Activated T-helper 1 cell treated with anti-CD3 and anti-CD28 coated beads, Interleukin-12 subunit alpha, Interleukin-12 subunit beta, Interleukin-2, Interleukin-4 antibody, amounts not matched to agents 30 ng/mL and 10 ng/mL and 1 ng/mL, durations not matched to agents 14 hours and 24 hours and 36 hours (primary cell): ENCODE results near the gene NPM1. TPM values are rescaled to one million over a fixed set of nuclear protein-coding genes. Genes with fewer than 3 reads are reported as not detected.

Source experiments
- DNase-seq: peaks from one replicate; pipeline ENCODE4 v3.0.0; 2021; ENCODE audit warnings: low spot score
- H3K27ac Mint-ChIP-seq: one replicate; pipeline ENCODE4 v1.8.0; 2021; ENCODE audit warnings: mild to moderate bottlenecking, mixed read lengths
- H3K27me3 Mint-ChIP-seq: one replicate; pipeline ENCODE4 v1.8.0; 2022; ENCODE audit warnings: mild to moderate bottlenecking, moderate library complexity, mixed read lengths; ENCODE audit not compliant: insufficient read depth
- H3K36me3 Mint-ChIP-seq: one replicate; pipeline ENCODE4 v1.8.0; 2021; ENCODE audit warnings: low read depth, mixed read lengths
- H3K4me1 Mint-ChIP-seq: one replicate; pipeline ENCODE4 v1.8.0; 2021; ENCODE audit warnings: low read depth, mixed read lengths
- H3K4me3 Mint-ChIP-seq: one replicate; pipeline ENCODE4 v1.8.0; 2021; ENCODE audit warnings: mild to moderate bottlenecking, moderate library complexity, mixed read lengths
- H3K9me3 Mint-ChIP-seq: one replicate; pipeline ENCODE4 v1.8.0; 2021; ENCODE audit warnings: mixed read lengths
- intact Hi-C: fragments of 100-400 bp; cut with micrococcal nuclease; formaldehyde crosslinking; loops from one replicate; pipeline ENCODE4 v1.15.1; 2024
- total RNA-seq: library from RNA; stranded (reverse); gene quantifications from 2 replicates; pipeline ENCODE4 v1.2.3, GENCODE V29; 2022

NPM1 gene
- total RNA-seq, 1 donor from 2014 or later, result 2,809 TPM

- Mint-ChIP-seq H3K4me3 (no peak overlapping the region), H3K36me3 (no peaks in the 10 kb centered on the region), H3K4me1 (no peaks in the 10 kb centered on the region), H3K27me3 (peaks cover 2% of the 10 kb centered on the region), H3K27ac (no peak overlapping the region), H3K9me3 (no peaks in the 10 kb centered on the region)
- DNase-seq, result no peak
- intact Hi-C loops, result no loop called here
Observed at GRCh38 chr5:171428809-171429542, 41.3 kb downstream of the NPM1 start.

- no peak for DNase-seq
- Mint-ChIP-seq H3K9me3 (no peaks in the 10 kb centered on the region), H3K27ac (no peak overlapping the region), H3K4me3 (no peak overlapping the region), H3K27me3 (peaks cover 2% of the 10 kb centered on the region), H3K4me1 (no peaks in the 10 kb centered on the region), H3K36me3 (no peaks in the 10 kb centered on the region)
- intact Hi-C loops, result no loop called here
Observed at GRCh38 chr5:171429543-171429910, 41.9 kb downstream of the NPM1 start.

GRCh38 chr5:171431251-171431777 lies 43.7 kb downstream of the NPM1 start:
- no peaks in the 10 kb centered on the region for H3K36me3 Mint-ChIP-seq
- DNase-seq, result no peak
- intact Hi-C loops, result no loop called here
- H3K4me3 Mint-ChIP-seq, result no peak overlapping the region
- no peak overlapping the region for H3K27ac Mint-ChIP-seq
- no peaks in the 10 kb centered on the region for H3K9me3 Mint-ChIP-seq
- H3K4me1 Mint-ChIP-seq, result no peaks in the 10 kb centered on the region
- peaks cover 2% of the 10 kb centered on the region for H3K27me3 Mint-ChIP-seq

GRCh38 chr5:171432076-171432475 lies 44.4 kb downstream of the NPM1 start:
- no peaks in the 10 kb centered on the region for H3K9me3 Mint-ChIP-seq
- H3K36me3 Mint-ChIP-seq, result no peaks in the 10 kb centered on the region
- no peaks in the 10 kb centered on the region for H3K4me1 Mint-ChIP-seq
- intact Hi-C loops, result no loop called here
- H3K27ac Mint-ChIP-seq, result no peak overlapping the region
- DNase-seq, result no peak
- H3K27me3 Mint-ChIP-seq, result peaks cover 2% of the 10 kb centered on the region
- no peak overlapping the region for H3K4me3 Mint-ChIP-seq

GRCh38 chr5:171432583-171433351 lies 45.1 kb downstream of the NPM1 start:
- no peak for DNase-seq
- Mint-ChIP-seq H3K9me3 (no peaks in the 10 kb centered on the region), H3K36me3 (no peaks in the 10 kb centered on the region), H3K4me3 (no peak overlapping the region), H3K4me1 (no peaks in the 10 kb centered on the region), H3K27me3 (peaks cover 2% of the 10 kb centered on the region), H3K27ac (no peak overlapping the region)
- intact Hi-C loops, result no loop called here

GRCh38 chr5:171433352-171433698 lies 45.7 kb downstream of the NPM1 start:
- DNase-seq, result no peak
- no peaks in the 10 kb centered on the region for H3K36me3 Mint-ChIP-seq
- H3K4me3 Mint-ChIP-seq, result no peak overlapping the region

GRCh38 chr5:171433982-171434676 lies 46.5 kb downstream of the NPM1 start:
- Mint-ChIP-seq H3K36me3 (no peaks in the 10 kb centered on the region), H3K4me3 (no peak overlapping the region), H3K27ac (no peak overlapping the region), H3K9me3 (no peaks in the 10 kb centered on the region), H3K27me3 (peaks cover 1% of the 10 kb centered on the region), H3K4me1 (no peaks in the 10 kb centered on the region)
- no peak for DNase-seq
- intact Hi-C loops, result no loop called here

More at GRCh38 chr5:171433352-171433698, 45.7 kb downstream of the NPM1 start:
- H3K27ac Mint-ChIP-seq, result no peak overlapping the region
- H3K27me3 Mint-ChIP-seq, result peaks cover 2% of the 10 kb centered on the region
- intact Hi-C loops, result no loop called here
- no peaks in the 10 kb centered on the region for H3K4me1 Mint-ChIP-seq
- H3K9me3 Mint-ChIP-seq, result no peaks in the 10 kb centered on the region

- intact Hi-C loops, result no loop called here
- Mint-ChIP-seq H3K27me3 (no peaks in the 10 kb centered on the region), H3K4me1 (no peaks in the 10 kb centered on the region), H3K27ac (no peak overlapping the region), H3K36me3 (no peaks in the 10 kb centered on the region), H3K9me3 (no peaks in the 10 kb centered on the region), H3K4me3 (no peak overlapping the region)
- DNase-seq, result no peak
Observed at GRCh38 chr5:171434874-171435273, 47.2 kb downstream of the NPM1 start.

- no peak for DNase-seq
- Mint-ChIP-seq H3K36me3 (no peaks in the 10 kb centered on the region), H3K27me3 (no peaks in the 10 kb centered on the region), H3K9me3 (no peaks in the 10 kb centered on the region), H3K4me1 (no peaks in the 10 kb centered on the region), H3K4me3 (no peak overlapping the region), H3K27ac (no peak overlapping the region)
- intact Hi-C loops, result no loop called here
Observed at GRCh38 chr5:171435908-171436307, 48.3 kb downstream of the NPM1 start.

- Mint-ChIP-seq H3K36me3 (no peaks in the 10 kb centered on the region), H3K27me3 (no peaks in the 10 kb centered on the region), H3K4me3 (no peak overlapping the region), H3K27ac (no peak overlapping the region), H3K4me1 (no peaks in the 10 kb centered on the region), H3K9me3 (no peaks in the 10 kb centered on the region)
- intact Hi-C loops, result no loop called here
- no peak for DNase-seq
Observed at GRCh38 chr5:171436804-171437285, 49.2 kb downstream of the NPM1 start.

GRCh38 chr5:171437286-171437821 lies 49.7 kb downstream of the NPM1 start:
- Mint-ChIP-seq H3K4me1 (no peaks in the 10 kb centered on the region), H3K27me3 (no peaks in the 10 kb centered on the region), H3K27ac (no peak overlapping the region), H3K4me3 (no peak overlapping the region), H3K9me3 (no peaks in the 10 kb centered on the region), H3K36me3 (no peaks in the 10 kb centered on the region)
- DNase-seq, result no peak
- intact Hi-C loops, result no loop called here

GRCh38 chr5:171438738-171439137 lies 51.1 kb downstream of the NPM1 start:
- H3K4me1 Mint-ChIP-seq, result no peaks in the 10 kb centered on the region
- H3K27ac Mint-ChIP-seq, result no peak overlapping the region
- no peaks in the 10 kb centered on the region for H3K9me3 Mint-ChIP-seq
- intact Hi-C loops, result no loop called here
- no peak overlapping the region for H3K4me3 Mint-ChIP-seq
- no peaks in the 10 kb centered on the region for H3K36me3 Mint-ChIP-seq
- no peak for DNase-seq
- H3K27me3 Mint-ChIP-seq, result peaks cover 2% of the 10 kb centered on the region
